ENCODE measurements around the gene PKD2. TPM values are rescaled to one million over a fixed set of nuclear protein-coding genes. Genes with fewer than 3 reads are reported as not detected.

PKD2 gene
- total and polyA plus RNA-seq, 2 of the 13 experiments (the other 11 are each of a cell fraction or from before 2014, with no cell fraction given): 5.6 to 9.1 TPM

DNA sequence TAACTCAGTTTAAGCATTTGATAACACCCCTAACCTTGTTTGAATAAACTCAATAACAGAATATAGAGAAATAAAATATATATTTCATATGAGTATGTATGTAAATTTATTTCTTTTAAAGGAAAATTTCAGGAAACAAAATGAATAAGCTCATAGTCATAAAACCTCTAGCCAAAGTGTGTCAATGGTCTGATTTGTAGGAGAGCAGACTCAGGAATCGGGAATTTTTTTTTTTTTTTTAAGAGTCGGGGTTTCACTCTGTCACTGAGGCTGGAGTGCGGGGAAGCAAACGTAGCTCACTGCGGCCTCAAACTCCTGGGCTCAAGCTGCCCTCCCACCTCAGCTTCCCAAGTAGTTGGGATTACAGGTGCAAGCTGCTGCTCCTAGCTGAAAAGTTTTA is 2.4 kb downstream of the PKD2 start (continued):
- TF ChIP-seq, protein P1, sequence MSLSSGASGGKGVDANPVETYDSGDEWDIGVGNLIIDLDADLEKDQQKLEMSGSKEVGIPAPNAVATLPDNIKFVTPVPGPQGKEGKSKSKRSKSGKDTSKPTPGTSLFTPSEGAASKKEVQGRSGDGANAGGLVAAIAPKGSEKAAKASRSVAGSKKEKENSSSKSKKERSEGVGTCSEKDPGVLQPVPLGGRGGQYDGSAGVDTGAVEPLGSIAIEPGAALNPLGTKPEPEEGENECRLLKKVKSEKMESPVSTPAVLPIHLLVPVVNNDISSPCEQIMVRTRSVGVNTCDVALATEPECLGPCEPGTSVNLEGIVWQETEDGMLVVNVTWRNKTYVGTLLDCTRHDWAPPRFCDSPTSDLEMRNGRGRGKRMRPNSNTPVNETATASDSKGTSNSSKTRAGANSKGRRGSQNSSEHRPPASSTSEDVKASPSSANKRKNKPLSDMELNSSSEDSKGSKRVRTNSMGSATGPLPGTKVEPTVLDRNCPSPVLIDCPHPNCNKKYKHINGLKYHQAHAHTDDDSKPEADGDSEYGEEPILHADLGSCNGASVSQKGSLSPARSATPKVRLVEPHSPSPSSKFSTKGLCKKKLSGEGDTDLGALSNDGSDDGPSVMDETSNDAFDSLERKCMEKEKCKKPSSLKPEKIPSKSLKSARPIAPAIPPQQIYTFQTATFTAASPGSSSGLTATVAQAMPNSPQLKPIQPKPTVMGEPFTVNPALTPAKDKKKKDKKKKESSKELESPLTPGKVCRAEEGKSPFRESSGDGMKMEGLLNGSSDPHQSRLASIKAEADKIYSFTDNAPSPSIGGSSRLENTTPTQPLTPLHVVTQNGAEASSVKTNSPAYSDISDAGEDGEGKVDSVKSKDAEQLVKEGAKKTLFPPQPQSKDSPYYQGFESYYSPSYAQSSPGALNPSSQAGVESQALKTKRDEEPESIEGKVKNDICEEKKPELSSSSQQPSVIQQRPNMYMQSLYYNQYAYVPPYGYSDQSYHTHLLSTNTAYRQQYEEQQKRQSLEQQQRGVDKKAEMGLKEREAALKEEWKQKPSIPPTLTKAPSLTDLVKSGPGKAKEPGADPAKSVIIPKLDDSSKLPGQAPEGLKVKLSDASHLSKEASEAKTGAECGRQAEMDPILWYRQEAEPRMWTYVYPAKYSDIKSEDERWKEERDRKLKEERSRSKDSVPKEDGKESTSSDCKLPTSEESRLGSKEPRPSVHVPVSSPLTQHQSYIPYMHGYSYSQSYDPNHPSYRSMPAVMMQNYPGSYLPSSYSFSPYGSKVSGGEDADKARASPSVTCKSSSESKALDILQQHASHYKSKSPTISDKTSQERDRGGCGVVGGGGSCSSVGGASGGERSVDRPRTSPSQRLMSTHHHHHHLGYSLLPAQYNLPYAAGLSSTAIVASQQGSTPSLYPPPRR (CRISPR knock-in tag; IDR thresholded peaks at IDR 0.05; ENCODE audit: borderline replicate concordance): no peak
- TF ChIP-seq, protein P2, sequence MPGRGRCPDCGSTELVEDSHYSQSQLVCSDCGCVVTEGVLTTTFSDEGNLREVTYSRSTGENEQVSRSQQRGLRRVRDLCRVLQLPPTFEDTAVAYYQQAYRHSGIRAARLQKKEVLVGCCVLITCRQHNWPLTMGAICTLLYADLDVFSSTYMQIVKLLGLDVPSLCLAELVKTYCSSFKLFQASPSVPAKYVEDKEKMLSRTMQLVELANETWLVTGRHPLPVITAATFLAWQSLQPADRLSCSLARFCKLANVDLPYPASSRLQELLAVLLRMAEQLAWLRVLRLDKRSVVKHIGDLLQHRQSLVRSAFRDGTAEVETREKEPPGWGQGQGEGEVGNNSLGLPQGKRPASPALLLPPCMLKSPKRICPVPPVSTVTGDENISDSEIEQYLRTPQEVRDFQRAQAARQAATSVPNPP (CRISPR knock-in tag; IDR thresholded peaks at IDR 0.05): no peak
- TF ChIP-seq ZNF510 (CRISPR knock-in tag; IDR thresholded peaks at IDR 0.05; ENCODE audit: low read depth) (no peak), HMG20A (CRISPR knock-in tag; IDR thresholded peaks at IDR 0.05; ENCODE audit: borderline replicate concordance) (no peak), ZNF547 (CRISPR knock-in tag; IDR thresholded peaks at IDR 0.05) (no peak), NONO (IDR thresholded peaks at IDR 0.05) (no peak), NONO (CRISPR knock-in tag; conservative IDR thresholded peaks at IDR 0.05) (no peak), NR3C1 (CRISPR knock-in tag; IDR thresholded peaks at IDR 0.05) (no peak), SP1 (IDR thresholded peaks at IDR 0.05) (no peak), SP1 (CRISPR knock-in tag; IDR thresholded peaks at IDR 0.05) (no peak), RFXAP (CRISPR knock-in tag; IDR thresholded peaks at IDR 0.05; ENCODE audit: borderline replicate concordance) (no peak)

Data from HepG2 (cell line).